GM12892 (cell line): ENCODE measurements around the gene PSMB8.
"Not testable (repeated sequence)": the region's sequence is repeated elsewhere in the genome, so short reads cannot be mapped to it uniquely, and the experiment has no call there.

ENCODE experiments used
- POLR2A ChIP-seq: IDR thresholded peaks from 2 replicates; pipeline ENCODE4 v1.6.1; 2011; ENCODE audit warnings: low read depth, low read length, control low read depth
- POLR2AphosphoS5 ChIP-seq: IDR thresholded peaks from 2 replicates; pipeline ENCODE4 v1.6.1; 2011; ENCODE audit warnings: low read depth, low read length, control low read depth
- TAF1 ChIP-seq: IDR thresholded peaks from 2 replicates; pipeline ENCODE4 v1.6.1; 2011; ENCODE audit warnings: low read depth, mild to moderate bottlenecking, control low read depth, low read length, borderline replicate concordance

GRCh38 chr6:32873947-32874346, 30.1 kb upstream of the PSMB8 start:
- not testable (repeated sequence) for TF ChIP-seq POLR2A, TAF1, POLR2AphosphoS5
